ENCODE data around the gene EXOSC3. TPM values are rescaled to one million over a fixed set of nuclear protein-coding genes. Genes with fewer than 3 reads are reported as not detected.
A peak's percentile ranks its signal among the peaks of the same experiment; 100 is the strongest.

The EXOSC3 gene
- total and polyA plus RNA-seq, 2 of the 13 experiments (the other 11 are each of a cell fraction or from before 2014, with no cell fraction given), result 17.5 to 68.7 TPM

- TF ChIP-seq, protein P1, sequence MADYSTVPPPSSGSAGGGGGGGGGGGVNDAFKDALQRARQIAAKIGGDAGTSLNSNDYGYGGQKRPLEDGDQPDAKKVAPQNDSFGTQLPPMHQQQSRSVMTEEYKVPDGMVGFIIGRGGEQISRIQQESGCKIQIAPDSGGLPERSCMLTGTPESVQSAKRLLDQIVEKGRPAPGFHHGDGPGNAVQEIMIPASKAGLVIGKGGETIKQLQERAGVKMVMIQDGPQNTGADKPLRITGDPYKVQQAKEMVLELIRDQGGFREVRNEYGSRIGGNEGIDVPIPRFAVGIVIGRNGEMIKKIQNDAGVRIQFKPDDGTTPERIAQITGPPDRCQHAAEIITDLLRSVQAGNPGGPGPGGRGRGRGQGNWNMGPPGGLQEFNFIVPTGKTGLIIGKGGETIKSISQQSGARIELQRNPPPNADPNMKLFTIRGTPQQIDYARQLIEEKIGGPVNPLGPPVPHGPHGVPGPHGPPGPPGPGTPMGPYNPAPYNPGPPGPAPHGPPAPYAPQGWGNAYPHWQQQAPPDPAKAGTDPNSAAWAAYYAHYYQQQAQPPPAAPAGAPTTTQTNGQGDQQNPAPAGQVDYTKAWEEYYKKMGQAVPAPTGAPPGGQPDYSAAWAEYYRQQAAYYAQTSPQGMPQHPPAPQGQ (CRISPR knock-in tag; IDR thresholded peaks at IDR 0.05; ENCODE audit: borderline replicate concordance), result no peak
- TF ChIP-seq ZNF234 (CRISPR knock-in tag; conservative IDR thresholded peaks at IDR 0.05) (peak; percentile 32; the same call in 1 of the 2 replicates), ZNF33B (CRISPR knock-in tag; IDR thresholded peaks at IDR 0.05) (no peak), ZNF7 (CRISPR knock-in tag; IDR thresholded peaks at IDR 0.05) (no peak), NCOR1 (IDR thresholded peaks at IDR 0.05; ENCODE audit: borderline replicate concordance, low read length) (peak; percentile 40; the same call in 1 of the 2 replicates), ZNF274 (CRISPR knock-in tag; IDR thresholded peaks at IDR 0.05) (no peak; the same call in 1 of the 2 replicates), HDAC6 (IDR thresholded peaks at IDR 0.05; ENCODE audit: low read depth, low read length) (no peak), ZFP90 (CRISPR knock-in tag; IDR thresholded peaks at IDR 0.05; ENCODE audit: borderline replicate concordance) (peak; percentile 80; the same call in 1 of the 2 replicates), RBM22 (optimal IDR thresholded peaks at IDR 0.05; ENCODE audit: low read length) (peak; percentile 82), ZNF552 (CRISPR knock-in tag; IDR thresholded peaks at IDR 0.05; ENCODE audit: borderline replicate concordance) (peak; percentile 79; the same call in 1 of the 2 replicates), ZNF772 (CRISPR knock-in tag; IDR thresholded peaks at IDR 0.05) (peak; percentile 84), SMARCE1 (IDR thresholded peaks at IDR 0.05; ENCODE audit: borderline replicate concordance) (no peak), NFIB (CRISPR knock-in tag; IDR thresholded peaks at IDR 0.05; ENCODE audit: borderline replicate concordance) (peak; percentile 70; the same call in 1 of the 2 replicates), ZMYM4 (CRISPR knock-in tag; IDR thresholded peaks at IDR 0.05) (peak; percentile 94), PHB2 (IDR thresholded peaks at IDR 0.05; ENCODE audit: partially characterized antibody) (no peak), MYPOP (CRISPR knock-in tag; IDR thresholded peaks at IDR 0.05) (peak; percentile 42; the same call in 1 of the 2 replicates), NR1H2 (CRISPR knock-in tag; IDR thresholded peaks at IDR 0.05; ENCODE audit: borderline replicate concordance, low read depth) (no peak; the same call in 1 of the 2 replicates), ZNF781 (CRISPR knock-in tag; IDR thresholded peaks at IDR 0.05; ENCODE audit: borderline replicate concordance, not compliant biosample characterization) (peak; percentile 69), THRA (CRISPR knock-in tag; IDR thresholded peaks at IDR 0.05; ENCODE audit: borderline replicate concordance) (peak; percentile 71)
- TF ChIP-seq, protein P2, sequence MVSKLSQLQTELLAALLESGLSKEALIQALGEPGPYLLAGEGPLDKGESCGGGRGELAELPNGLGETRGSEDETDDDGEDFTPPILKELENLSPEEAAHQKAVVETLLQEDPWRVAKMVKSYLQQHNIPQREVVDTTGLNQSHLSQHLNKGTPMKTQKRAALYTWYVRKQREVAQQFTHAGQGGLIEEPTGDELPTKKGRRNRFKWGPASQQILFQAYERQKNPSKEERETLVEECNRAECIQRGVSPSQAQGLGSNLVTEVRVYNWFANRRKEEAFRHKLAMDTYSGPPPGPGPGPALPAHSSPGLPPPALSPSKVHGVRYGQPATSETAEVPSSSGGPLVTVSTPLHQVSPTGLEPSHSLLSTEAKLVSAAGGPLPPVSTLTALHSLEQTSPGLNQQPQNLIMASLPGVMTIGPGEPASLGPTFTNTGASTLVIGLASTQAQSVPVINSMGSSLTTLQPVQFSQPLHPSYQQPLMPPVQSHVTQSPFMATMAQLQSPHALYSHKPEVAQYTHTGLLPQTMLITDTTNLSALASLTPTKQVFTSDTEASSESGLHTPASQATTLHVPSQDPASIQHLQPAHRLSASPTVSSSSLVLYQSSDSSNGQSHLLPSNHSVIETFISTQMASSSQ (IDR thresholded peaks at IDR 0.05; ENCODE audit: low read depth), result no peak
- TF ChIP-seq, protein P2 (CRISPR knock-in tag; IDR thresholded peaks at IDR 0.05; ENCODE audit: borderline replicate concordance), result peak; percentile 57; the same call in 1 of the 2 replicates
Measured at GRCh38 chr9:37800631-37801286, 15.9 kb upstream of the EXOSC3 start, which contains the start of gene DCAF10 (continued).
